ENCODE data around the gene HSD17B8.

The HSD17B8 gene

DNA sequence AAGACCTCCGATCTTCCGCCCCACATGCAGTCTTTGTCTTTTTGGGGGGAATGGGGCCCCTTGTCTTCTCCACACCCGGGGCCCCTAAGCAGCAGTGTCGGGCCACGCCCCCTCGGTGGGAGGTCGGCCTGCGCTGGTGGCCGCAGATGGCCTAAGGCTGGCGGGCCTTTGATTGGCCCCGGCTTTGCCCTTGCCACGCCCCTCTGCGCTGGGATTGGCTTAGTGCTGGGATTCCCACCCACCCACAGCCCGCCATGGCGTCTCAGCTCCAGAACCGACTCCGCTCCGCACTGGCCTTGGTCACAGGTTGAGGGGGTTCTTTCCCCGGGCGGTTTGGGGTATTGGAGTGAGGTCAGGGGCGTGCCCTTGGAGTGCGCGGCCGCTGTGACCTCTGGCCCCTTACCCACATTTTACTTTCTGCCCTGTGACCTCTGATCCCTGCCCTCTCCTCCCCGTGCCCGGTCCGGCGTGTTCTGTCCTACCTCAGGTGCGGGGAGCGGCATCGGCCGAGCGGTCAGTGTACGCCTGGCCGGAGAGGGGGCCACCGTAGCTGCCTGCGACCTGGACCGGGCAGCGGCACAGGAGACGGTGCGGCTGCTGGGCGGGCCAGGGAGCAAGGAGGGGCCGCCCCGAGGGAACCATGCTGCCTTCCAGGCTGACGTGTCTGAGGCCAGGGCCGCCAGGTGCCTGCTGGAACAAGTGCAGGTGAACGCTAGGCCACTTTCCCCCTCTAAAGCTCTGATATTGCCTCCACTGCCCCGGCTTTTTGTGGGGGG lies at the start of gene HSD17B8:
Gene HSD17B8 (plus strand): TSS at position 241 of the 776 bp plus-strand sequence. CDS start 14 bp downstream, at position 255.
- no peak for FAIRE-seq

DNA sequence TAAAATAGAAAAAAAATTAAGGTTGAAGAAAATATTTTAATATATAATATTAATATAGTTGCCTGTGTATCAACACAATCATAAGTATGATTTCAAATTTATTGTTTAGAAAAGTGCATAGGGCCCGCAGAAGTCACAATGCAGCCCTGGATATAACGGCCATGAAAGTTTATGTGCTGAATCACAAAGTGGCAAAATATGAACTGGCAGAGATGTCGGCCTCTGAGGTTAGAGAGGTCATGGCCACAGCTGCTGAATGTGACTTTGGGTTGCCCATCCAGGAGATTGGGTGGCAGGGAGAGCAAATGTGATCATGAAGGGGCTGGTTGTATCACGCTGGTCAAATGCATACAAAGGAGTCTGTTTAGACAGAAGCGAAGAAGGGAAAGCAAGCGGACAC lies 47.9 kb upstream of the HSD17B8 start:
- FAIRE-seq: no peak

GRCh38 chr6:33156964-33157363 lies 47.5 kb upstream of the HSD17B8 start:
- FAIRE-seq: no peak

DNA sequence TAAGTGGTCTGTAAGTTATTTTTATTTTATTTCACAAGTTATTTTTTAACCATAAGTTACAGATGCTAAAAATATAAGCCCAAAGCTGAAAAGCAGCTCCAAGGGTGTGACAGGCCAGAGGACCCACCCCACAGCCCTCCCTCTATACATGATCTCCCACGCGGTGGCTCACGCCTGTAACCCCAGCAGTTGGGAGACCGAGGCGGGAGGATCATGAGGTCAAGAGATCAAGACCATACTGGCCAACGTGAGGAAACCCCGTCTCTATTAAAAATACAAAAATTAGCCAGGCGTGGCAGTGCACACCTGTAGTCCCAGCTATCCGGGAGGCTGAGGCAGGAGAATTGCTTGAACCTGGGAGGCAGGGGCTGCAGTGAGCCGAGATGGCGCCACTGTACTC lies 44.4 kb upstream of the HSD17B8 start:
- no peak for FAIRE-seq

DNA sequence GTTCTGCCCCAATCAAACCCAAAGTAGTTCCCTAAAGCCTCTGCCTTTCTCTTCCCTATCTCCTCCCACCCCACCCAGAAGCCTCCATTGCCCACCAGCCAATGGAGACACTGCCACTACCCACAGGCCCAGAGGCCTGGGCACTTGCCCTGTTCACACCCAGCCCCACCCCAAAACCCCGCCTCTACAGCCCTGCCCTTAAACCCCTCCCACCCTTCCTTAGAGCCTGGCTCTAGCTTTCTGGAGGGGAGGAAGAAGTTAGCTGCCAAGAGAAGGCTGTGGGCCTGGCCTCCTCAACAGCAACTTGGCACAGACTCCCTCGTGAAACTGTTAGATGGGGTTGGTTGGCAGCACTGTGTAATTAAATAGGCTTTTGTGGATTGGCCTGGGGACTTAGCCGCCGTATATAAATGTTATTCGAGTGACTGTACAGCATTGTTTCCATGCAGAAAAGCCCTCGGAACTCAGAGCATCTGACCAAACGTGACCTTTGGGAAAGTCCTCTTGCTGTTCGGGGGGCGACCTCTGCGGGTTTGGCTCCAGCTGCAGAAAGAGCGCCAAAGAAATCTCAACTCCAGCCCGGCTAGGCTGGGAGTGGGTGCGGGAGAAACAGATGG lies 43.6 kb upstream of the HSD17B8 start:
- no peak for FAIRE-seq

DNA sequence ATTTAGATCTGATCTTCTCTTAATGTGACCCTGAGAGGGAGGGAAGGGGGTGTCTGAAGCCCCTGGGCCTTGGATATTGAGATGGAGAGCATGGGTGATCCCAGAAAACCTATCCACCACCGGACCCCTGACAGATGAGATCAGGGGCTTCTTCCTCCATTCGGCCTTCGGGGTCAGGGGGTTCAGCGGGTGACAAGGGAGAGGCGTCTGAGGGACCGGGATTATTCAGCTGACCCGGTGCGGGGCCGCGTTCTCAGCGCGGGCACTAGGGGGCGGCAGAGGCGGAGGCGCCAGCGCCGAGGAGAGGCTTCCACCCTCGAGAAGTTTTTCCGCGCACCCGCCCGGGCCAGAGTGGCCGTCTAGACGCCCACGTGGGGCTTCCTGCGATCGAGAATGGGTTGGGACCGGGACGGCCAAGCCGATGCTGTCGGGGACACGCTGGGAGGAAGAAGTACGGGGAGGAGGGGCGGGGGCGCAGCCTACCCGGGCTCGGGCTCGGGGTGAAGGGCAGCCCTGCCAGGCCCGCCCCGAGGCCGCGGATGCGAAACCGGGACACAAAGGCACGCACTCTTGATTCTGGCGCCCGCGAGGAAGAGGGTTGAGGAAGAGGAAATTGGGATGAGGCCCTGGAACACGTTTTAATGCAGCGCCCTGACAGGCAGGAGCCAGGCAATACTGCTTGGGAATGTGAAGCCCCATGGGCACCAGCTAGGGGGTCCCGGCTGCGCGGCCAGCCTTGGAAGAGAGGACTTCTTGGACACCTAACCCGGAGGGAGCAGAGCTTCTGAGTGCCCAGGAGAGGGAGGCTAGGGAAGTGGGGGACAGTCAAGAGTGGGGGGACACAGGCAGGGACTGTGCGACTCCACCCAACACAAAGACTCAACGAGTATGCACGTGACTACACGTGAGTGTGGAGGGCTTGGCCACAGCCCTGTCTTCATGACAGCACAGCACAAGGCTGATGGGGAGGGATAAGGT lies 42.8 kb upstream of the HSD17B8 start:
- no peak for FAIRE-seq

- FAIRE-seq: no peak
Measured at GRCh38 chr6:33163540-33163939, 40.9 kb upstream of the HSD17B8 start.

DNA sequence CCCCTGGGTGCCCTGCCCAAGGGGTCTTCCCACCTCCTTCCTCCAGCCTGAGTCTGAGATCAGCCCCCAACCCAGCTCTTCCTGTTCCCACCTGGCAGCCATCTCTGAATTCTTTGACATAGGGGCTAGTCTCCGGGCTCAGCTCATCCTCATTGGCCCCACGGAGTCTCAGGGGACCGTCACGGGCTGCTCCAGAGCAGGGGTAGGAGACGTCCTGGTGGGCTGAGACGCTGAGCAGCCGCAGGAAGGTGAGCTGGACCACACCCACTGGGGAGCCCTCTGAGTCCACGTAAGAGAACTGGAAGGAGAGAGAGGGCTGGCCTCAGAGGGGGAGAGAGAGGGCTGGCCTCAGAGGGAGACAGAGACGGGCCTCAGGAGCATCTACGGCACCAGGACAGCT lies 40.3 kb upstream of the HSD17B8 start:
- FAIRE-seq: no peak

- no peak for FAIRE-seq
Measured at GRCh38 chr6:33164665-33165373, 39.6 kb upstream of the HSD17B8 start.

- FAIRE-seq: no peak
Measured at GRCh38 chr6:33165581-33166258, 38.7 kb upstream of the HSD17B8 start.

DNA sequence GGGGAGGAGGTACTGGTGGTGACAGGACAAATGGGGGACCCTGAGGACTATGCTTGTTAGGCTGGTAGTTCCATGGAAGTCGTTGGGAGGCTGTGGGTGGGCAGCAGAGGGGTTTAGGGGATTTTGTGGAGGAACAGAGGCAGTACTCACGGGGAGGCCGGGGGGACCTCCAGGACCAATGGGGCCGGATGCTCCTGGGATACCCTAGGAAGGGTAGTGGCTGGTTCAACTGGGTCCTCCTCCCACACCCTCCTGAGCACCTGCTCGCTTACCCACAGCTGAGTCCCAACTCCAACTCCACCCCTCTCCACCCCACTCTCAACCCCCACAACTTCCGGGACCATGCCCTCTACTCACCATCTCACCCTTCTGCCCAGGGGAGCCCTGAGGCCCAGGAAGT lies 38.1 kb upstream of the HSD17B8 start:
- no peak for FAIRE-seq

GRCh38 chr6:33166811-33167210 lies 37.6 kb upstream of the HSD17B8 start:
- FAIRE-seq: no peak

DNA sequence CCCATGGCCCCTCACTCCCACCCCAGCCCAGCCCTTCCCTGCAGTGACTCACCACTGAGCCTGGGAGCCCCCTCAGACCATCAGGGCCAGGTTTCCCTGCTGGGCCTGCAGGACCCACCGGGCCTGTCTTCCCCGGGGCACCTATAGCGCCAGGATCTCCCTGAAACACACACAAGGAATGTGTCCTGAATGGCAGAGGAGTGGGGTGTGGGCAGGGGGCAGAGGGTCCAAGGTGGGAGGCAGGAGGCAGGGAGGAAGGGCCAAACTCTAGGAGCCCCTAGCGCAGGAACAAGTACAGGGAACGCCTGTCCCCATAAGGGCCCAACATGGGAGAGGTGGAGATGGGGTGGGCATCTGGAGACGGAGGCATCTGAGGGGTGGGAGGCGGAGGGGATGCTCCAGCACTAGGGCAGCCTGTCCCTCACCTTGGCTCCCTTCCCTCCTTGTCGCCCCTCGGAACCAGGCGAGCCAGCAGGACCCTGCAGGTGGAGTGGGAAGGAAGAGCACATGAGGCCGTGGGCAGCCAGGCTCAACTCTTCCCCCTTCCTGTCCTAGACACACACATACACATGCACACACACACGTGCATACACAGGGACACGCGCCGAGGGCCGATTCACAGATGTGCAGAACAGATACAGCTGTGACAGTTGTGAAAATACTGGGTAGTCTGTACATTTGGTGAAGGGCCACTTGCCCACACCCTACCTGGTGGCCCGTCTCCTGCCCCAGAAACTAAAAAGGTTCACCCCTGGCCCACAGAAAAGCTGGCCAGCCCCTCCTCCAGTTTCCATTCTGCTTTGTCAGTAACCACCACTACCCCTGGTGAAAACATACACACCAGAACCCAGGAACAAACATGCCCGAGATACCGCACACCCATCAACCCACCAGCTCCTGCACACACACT lies 36.8 kb upstream of the HSD17B8 start:
- no peak for FAIRE-seq

GRCh38 chr6:33168284-33168601 lies 36.2 kb upstream of the HSD17B8 start:
- no peak for FAIRE-seq

DNA sequence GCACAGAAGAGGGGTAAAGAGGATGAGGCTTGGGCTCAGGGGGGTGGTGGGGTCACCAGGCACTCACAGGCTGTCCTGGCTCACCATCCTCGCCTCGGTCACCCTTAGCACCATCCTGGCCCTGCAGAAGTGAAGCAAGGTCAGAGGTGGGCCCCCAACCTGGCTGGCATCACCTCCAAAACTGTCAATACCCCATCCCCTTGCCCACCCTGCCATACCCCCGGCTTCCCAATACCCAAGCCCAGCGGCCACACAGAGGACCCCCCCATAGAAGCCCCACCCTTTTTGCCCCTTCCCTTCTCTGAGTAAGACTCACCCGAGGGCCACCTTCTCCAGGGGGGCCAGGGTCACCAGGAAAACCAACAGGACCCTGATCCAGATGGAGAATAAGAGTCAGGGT lies 35.8 kb upstream of the HSD17B8 start:
- no peak for FAIRE-seq

DNA sequence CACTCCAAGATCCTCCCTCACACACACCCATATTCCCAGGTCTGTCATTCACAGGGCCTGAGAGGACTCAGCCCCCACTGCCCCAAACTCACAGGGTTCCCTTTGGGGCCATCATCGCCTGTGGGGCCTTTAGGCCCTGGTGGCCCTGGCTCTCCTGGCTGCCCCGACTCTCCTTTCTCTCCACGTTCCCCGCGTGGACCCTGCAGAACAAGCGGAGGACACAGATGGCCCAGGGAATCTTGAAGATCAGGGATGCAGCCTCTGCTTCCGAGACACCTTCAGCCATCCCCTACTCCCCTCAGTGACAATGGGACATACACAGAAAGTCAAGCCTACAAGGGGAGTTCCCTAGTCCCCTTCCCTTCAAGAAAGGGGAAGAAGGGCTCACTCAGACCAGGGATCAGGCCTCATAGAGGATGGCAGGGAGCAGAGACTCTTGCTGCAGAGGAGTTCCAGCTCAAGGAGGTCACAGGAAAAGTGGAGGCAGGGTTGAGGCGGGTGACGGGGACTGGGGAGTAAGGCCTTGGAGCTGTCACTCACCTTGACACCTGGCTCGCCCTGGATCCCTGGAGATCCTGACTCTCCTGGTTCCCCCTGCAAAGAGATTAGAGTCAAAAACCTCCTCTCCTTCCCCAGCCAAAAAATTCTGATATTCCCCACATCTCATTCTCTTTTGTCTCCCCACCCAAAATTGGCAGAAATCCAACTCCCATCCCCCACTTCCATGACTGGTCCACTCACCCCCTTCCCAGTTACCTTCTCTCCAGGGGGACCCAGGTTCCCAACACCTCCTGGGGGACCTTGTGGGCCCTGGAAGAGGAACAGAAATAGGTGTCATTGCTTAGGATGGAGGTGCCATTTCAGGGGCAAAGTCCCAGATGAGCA lies 34.9 kb upstream of the HSD17B8 start:
- no peak for FAIRE-seq

GRCh38 chr6:33170176-33171015 lies 34.1 kb upstream of the HSD17B8 start:
- FAIRE-seq: no peak

- FAIRE-seq: no peak
Measured at GRCh38 chr6:33171016-33171879, 33.2 kb upstream of the HSD17B8 start.

Data from islet of Langerhans (tissue), 1 donor.